Vagina (tissue), 2 donors: Measurements from ENCODE around the gene HIF1A.

Experiments
- CTCF ChIP-seq, 3 experiments: fragments of 450-650 bp in 2 of 3; fragments of 200-600 bp in 1 of 3; sonication (generic) in 1 of 3; IDR thresholded peaks; one replicate each; pipeline ENCODE4 v1.5.1; 2017 to 2019; ENCODE audit warnings: antibody characterized with exemption in 3 of 3, mild to moderate bottlenecking in 2 of 3, moderate library complexity in 2 of 3
- POLR2AphosphoS5 ChIP-seq, 2 donors: sonication (generic); formaldehyde crosslinking; IDR thresholded peaks; one replicate each; pipeline ENCODE4 v1.9.0; 2017; ENCODE audit warnings: antibody characterized with exemption in 2 of 2, mild to moderate bottlenecking in 2 of 2, low read depth in 1 of 2; ENCODE audit not compliant: insufficient read depth in 1 of 2

DNA sequence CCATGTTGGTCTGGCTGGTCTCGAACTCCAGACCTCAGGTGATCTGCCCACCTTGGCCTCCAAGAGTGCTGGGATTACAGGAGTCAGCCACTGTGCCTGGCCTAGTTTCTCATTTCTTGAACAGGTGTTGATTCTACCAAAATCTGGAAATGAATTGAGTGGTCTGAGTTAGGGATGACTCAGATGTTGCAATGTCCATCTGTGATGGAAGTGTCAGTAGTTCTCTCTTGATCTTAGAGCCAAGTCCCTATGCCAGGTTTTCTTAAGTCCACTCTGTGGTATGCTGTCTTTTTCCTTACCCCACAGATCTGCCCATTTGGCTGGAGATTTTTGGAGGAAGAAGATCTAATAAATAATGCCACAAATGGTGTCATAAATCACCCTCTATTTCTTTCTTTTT is 79.5 kb downstream of the HIF1A start:
- TF ChIP-seq CTCF (IDR thresholded peaks at IDR 0.05) (no peak), POLR2AphosphoS5 (IDR thresholded peaks at IDR 0.05; ENCODE audit: insufficient read depth in 1 of 2, low read depth in 1 of 2) (no peak)
